Epithelial cell of proximal tubule (primary cell): ENCODE measurements around the gene C10orf71. TPM values are rescaled to one million over a fixed set of nuclear protein-coding genes. Genes with fewer than 3 reads are reported as not detected.

Experiments
- DNase-seq: peaks from one replicate; pipeline ENCODE4 v3.0.0-alpha.2; 2011; ENCODE audit warnings: low read depth
- H3K4me3 ChIP-seq: 2 replicates; pipeline ENCODE4 v1.5.1; 2011; ENCODE audit warnings: low read depth, mild to moderate bottlenecking, low read length
- total RNA-seq: library from RNA; depleted of rRNA; stranded (reverse); fragments of >200 nt; gene quantifications from 2 replicates; pipeline ENCODE4 v1.2.3, GENCODE V29; 2015
- TF ChIP-seq, protein P1 (sequence below): conservative IDR thresholded peaks from 2 replicates; pipeline ENCODE4 v1.5.1; 2012; ENCODE audit warnings: low read depth, mild to moderate bottlenecking, low read length

C10orf71 gene
- total RNA-seq, 1 donor from 2014 or later: not detected

- no peak for DNase-seq
- no peak overlapping the region for H3K4me3 ChIP-seq
- TF ChIP-seq, protein P1, sequence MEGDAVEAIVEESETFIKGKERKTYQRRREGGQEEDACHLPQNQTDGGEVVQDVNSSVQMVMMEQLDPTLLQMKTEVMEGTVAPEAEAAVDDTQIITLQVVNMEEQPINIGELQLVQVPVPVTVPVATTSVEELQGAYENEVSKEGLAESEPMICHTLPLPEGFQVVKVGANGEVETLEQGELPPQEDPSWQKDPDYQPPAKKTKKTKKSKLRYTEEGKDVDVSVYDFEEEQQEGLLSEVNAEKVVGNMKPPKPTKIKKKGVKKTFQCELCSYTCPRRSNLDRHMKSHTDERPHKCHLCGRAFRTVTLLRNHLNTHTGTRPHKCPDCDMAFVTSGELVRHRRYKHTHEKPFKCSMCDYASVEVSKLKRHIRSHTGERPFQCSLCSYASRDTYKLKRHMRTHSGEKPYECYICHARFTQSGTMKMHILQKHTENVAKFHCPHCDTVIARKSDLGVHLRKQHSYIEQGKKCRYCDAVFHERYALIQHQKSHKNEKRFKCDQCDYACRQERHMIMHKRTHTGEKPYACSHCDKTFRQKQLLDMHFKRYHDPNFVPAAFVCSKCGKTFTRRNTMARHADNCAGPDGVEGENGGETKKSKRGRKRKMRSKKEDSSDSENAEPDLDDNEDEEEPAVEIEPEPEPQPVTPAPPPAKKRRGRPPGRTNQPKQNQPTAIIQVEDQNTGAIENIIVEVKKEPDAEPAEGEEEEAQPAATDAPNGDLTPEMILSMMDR: no peak
Measured at GRCh38 chr10:49360271-49361177, 61.6 kb downstream of the C10orf71 start.

- TF ChIP-seq, protein P1: no peak
- DNase-seq: no peak
- H3K4me3 ChIP-seq: no peak overlapping the region
Measured at GRCh38 chr10:49361178-49361554, 62.2 kb downstream of the C10orf71 start.

- TF ChIP-seq, protein P1: no peak
- no peak for DNase-seq
- no peak overlapping the region for H3K4me3 ChIP-seq
Measured at GRCh38 chr10:49361735-49362568, 63.0 kb downstream of the C10orf71 start.

- peak; percentile 31 for DNase-seq
Measured at GRCh38 chr10:49362596-49363260, 63.8 kb downstream of the C10orf71 start.

GRCh38 chr10:49363309-49364031, 64.5 kb downstream of the C10orf71 start:
- no peak for DNase-seq
- TF ChIP-seq, protein P1: no peak
- H3K4me3 ChIP-seq: no peak overlapping the region

More at GRCh38 chr10:49362596-49363260, 63.8 kb downstream of the C10orf71 start:
- TF ChIP-seq, protein P1: no peak
- no peak overlapping the region for H3K4me3 ChIP-seq

- DNase-seq: no peak
- TF ChIP-seq, protein P1: no peak
- H3K4me3 ChIP-seq: no peak overlapping the region
Measured at GRCh38 chr10:49364051-49364450, 65.1 kb downstream of the C10orf71 start.
